Measurements from ENCODE around the gene AQP1. TPM values are rescaled to one million over a fixed set of nuclear protein-coding genes. Genes with fewer than 3 reads are reported as not detected.

The AQP1 gene
- total RNA-seq, 1 experiment from 2014 or later, result 0.52 TPM

DNA sequence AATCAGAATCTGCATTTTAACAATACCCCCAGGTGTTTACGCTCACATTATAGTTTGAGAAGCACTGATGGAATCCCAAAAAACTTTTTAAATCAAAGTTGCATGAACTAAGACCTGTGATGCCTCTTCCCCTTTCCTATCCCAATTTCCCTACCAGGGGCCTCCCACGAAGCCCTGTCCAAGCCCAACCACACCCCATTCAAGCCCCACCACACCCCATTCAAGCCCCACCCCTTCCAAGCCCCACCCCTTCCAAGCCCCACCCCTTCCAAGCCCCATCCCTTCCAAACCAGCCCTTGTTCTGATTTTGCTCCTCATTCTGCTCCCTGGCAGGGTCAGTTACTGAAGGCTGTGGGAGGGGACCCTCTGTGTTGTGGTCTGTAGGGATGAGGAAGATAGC lies 9.8 kb upstream of the AQP1 start:
- Histone ChIP-seq H3K9me3 (no peaks in the 10 kb centered on the region), H3K4me3 (ENCODE audit: low read depth, low read length) (no peak overlapping the region), H3K36me3 (ENCODE audit: control insufficient read depth, insufficient read depth, low read length) (no peaks in the 10 kb centered on the region), H3K27me3 (replicated peaks; ENCODE audit: control insufficient read depth, insufficient read depth, low read length) (no peaks in the 10 kb centered on the region), H3K4me1 (peaks cover 8% of the 10 kb centered on the region)
- no peaks in the 10 kb centered on the region for H3K36me3 Mint-ChIP-seq (ENCODE audit: insufficient read depth, unreplicated experiment)
- no peaks in the 10 kb centered on the region for H3K9me3 Mint-ChIP-seq (ENCODE audit: unreplicated experiment)
- H3K4me1 Mint-ChIP-seq (ENCODE audit: low read depth, unreplicated experiment), result peaks cover 16% of the 10 kb centered on the region
- no peak overlapping the region for H3K4me3 Mint-ChIP-seq (ENCODE audit: unreplicated experiment)
- intact Hi-C loops (cut with micrococcal nuclease; ENCODE audit: unreplicated experiment), result no loop called here
- DNase-seq, result no peak
- TF ChIP-seq, protein P1, sequence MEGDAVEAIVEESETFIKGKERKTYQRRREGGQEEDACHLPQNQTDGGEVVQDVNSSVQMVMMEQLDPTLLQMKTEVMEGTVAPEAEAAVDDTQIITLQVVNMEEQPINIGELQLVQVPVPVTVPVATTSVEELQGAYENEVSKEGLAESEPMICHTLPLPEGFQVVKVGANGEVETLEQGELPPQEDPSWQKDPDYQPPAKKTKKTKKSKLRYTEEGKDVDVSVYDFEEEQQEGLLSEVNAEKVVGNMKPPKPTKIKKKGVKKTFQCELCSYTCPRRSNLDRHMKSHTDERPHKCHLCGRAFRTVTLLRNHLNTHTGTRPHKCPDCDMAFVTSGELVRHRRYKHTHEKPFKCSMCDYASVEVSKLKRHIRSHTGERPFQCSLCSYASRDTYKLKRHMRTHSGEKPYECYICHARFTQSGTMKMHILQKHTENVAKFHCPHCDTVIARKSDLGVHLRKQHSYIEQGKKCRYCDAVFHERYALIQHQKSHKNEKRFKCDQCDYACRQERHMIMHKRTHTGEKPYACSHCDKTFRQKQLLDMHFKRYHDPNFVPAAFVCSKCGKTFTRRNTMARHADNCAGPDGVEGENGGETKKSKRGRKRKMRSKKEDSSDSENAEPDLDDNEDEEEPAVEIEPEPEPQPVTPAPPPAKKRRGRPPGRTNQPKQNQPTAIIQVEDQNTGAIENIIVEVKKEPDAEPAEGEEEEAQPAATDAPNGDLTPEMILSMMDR (IDR thresholded peaks at IDR 0.05; ENCODE audit: insufficient read depth in 1 of 2, low read depth in 1 of 2, low read length in 1 of 2, severe bottlenecking in 1 of 2, unreplicated experiment in 1 of 2), result no peak
- POLR2A ChIA-PET, result no interaction called here
- CTCF ChIA-PET, result no interaction called here
- H3K27me3 Mint-ChIP-seq (ENCODE audit: insufficient read depth, unreplicated experiment), result no peaks in the 10 kb centered on the region
- BruUV-seq (replicated peaks), result no TSS peak
- no peak overlapping the region for H3K27ac Mint-ChIP-seq (ENCODE audit: unreplicated experiment)

DNA sequence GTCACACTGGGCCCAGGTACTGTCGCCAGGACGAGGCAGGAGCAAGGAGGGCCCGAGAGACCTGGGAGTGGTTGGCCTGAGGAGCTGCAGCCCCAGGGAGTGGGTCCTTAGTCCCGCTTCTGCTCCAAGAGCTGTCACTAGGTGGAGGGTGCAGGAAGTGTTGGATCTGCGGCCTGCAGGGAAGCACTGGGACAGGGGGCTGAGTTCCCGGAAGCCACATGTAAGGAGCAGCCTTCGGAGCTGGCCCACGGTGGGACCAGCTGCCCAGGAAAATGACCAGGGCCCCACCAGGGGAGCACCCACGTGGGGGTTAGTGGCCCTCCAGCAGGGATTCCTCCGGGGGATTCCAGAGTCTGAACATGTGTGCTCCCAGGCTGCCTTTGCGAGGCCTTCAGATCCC lies 9.2 kb upstream of the AQP1 start:
- no peak overlapping the region for H3K4me3 Mint-ChIP-seq (ENCODE audit: unreplicated experiment)
- H3K9me3 Mint-ChIP-seq (ENCODE audit: unreplicated experiment), result no peaks in the 10 kb centered on the region
- TF ChIP-seq, protein P1 (IDR thresholded peaks at IDR 0.05; ENCODE audit: insufficient read depth in 1 of 2, low read depth in 1 of 2, low read length in 1 of 2, severe bottlenecking in 1 of 2, unreplicated experiment in 1 of 2), result no peak
- no peaks in the 10 kb centered on the region for H3K36me3 Mint-ChIP-seq (ENCODE audit: insufficient read depth, unreplicated experiment)
- Histone ChIP-seq H3K4me1 (peaks cover 2% of the 10 kb centered on the region), H3K36me3 (ENCODE audit: control insufficient read depth, insufficient read depth, low read length) (no peaks in the 10 kb centered on the region), H3K4me3 (ENCODE audit: low read depth, low read length) (no peak overlapping the region), H3K27me3 (replicated peaks; ENCODE audit: control insufficient read depth, insufficient read depth, low read length) (no peaks in the 10 kb centered on the region), H3K9me3 (no peaks in the 10 kb centered on the region)
- H3K4me1 Mint-ChIP-seq (ENCODE audit: low read depth, unreplicated experiment), result peaks cover 12% of the 10 kb centered on the region
- H3K27me3 Mint-ChIP-seq (ENCODE audit: insufficient read depth, unreplicated experiment), result no peaks in the 10 kb centered on the region
- intact Hi-C loops (cut with micrococcal nuclease; ENCODE audit: unreplicated experiment), result no loop called here
- DNase-seq, result no peak
- CTCF ChIA-PET, result no interaction called here
- no peak overlapping the region for H3K27ac Mint-ChIP-seq (ENCODE audit: unreplicated experiment)
- POLR2A ChIA-PET, result no interaction called here
- no TSS peak for BruUV-seq (replicated peaks)

DNA sequence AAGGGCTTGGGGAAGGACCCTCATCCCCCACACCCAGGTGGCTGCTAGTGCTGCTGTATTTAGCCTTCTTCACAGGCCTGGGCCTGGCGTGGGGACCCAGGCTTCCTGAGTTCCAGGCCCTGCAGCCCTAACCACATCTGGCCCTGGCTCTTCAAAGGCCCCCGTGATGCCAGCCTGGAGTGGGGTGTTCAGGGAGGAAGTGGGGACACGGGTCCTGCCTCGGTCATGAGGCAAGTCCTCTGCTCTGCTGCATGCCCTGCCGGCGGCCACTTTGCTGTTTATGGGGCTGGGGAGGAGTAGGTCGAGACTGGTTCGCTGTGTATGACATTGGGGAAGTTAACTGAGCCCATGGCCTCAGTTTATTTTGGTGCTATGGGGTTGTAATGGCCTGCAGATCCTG lies 8.5 kb upstream of the AQP1 start:
- H3K36me3 Mint-ChIP-seq (ENCODE audit: insufficient read depth, unreplicated experiment), result no peaks in the 10 kb centered on the region
- ChIA-PET CTCF (no interaction called here), POLR2A (no interaction called here)
- BruUV-seq (replicated peaks), result no TSS peak
- Histone ChIP-seq H3K4me1 (no peaks in the 10 kb centered on the region), H3K9me3 (no peaks in the 10 kb centered on the region), H3K4me3 (ENCODE audit: low read depth, low read length) (no peak overlapping the region), H3K27me3 (replicated peaks; ENCODE audit: control insufficient read depth, insufficient read depth, low read length) (no peaks in the 10 kb centered on the region), H3K36me3 (ENCODE audit: control insufficient read depth, insufficient read depth, low read length) (no peaks in the 10 kb centered on the region)
- no peak for DNase-seq
- TF ChIP-seq, protein P1 (IDR thresholded peaks at IDR 0.05; ENCODE audit: insufficient read depth in 1 of 2, low read depth in 1 of 2, low read length in 1 of 2, severe bottlenecking in 1 of 2, unreplicated experiment in 1 of 2), result no peak
- intact Hi-C loops (cut with micrococcal nuclease; ENCODE audit: unreplicated experiment), result no loop called here
- no peaks in the 10 kb centered on the region for H3K9me3 Mint-ChIP-seq (ENCODE audit: unreplicated experiment)
- H3K4me1 Mint-ChIP-seq (ENCODE audit: low read depth, unreplicated experiment), result peaks cover 5% of the 10 kb centered on the region
- no peak overlapping the region for H3K4me3 Mint-ChIP-seq (ENCODE audit: unreplicated experiment)
- H3K27me3 Mint-ChIP-seq (ENCODE audit: insufficient read depth, unreplicated experiment), result no peaks in the 10 kb centered on the region
- no peak overlapping the region for H3K27ac Mint-ChIP-seq (ENCODE audit: unreplicated experiment)

Measured in Caco-2 (cell line).